ENCODE measurements around the gene MR1.

GRCh38 chr1:181038399-181038873 is 4.7 kb downstream of the MR1 start:
- TF ChIP-seq, protein P1, sequence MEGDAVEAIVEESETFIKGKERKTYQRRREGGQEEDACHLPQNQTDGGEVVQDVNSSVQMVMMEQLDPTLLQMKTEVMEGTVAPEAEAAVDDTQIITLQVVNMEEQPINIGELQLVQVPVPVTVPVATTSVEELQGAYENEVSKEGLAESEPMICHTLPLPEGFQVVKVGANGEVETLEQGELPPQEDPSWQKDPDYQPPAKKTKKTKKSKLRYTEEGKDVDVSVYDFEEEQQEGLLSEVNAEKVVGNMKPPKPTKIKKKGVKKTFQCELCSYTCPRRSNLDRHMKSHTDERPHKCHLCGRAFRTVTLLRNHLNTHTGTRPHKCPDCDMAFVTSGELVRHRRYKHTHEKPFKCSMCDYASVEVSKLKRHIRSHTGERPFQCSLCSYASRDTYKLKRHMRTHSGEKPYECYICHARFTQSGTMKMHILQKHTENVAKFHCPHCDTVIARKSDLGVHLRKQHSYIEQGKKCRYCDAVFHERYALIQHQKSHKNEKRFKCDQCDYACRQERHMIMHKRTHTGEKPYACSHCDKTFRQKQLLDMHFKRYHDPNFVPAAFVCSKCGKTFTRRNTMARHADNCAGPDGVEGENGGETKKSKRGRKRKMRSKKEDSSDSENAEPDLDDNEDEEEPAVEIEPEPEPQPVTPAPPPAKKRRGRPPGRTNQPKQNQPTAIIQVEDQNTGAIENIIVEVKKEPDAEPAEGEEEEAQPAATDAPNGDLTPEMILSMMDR (optimal IDR thresholded peaks at IDR 0.05 in 1 of 3, IDR thresholded peaks at IDR 0.05 in 1 of 3, conservative IDR thresholded peaks at IDR 0.05 in 1 of 3; ENCODE audit: extremely low read depth in 1 of 3, insufficient read depth in 2 of 3, low read length in 3 of 3) = peak; percentile 74 to 93 (median 92)
- TF ChIP-seq EZH2 (IDR thresholded peaks at IDR 0.05; ENCODE audit: low read length) = no peak
